Epithelial cell of proximal tubule (primary cell): Measurements from ENCODE around the gene NTMT1. TPM values are rescaled to one million over a fixed set of nuclear protein-coding genes. Genes with fewer than 3 reads are reported as not detected.

Source experiments
- DNase-seq: peaks from one replicate; pipeline ENCODE4 v3.0.0-alpha.2; 2011; ENCODE audit warnings: low read depth
- H3K4me3 ChIP-seq: 2 replicates; pipeline ENCODE4 v1.5.1; 2011; ENCODE audit warnings: low read depth, mild to moderate bottlenecking, low read length
- CTCF ChIP-seq: conservative IDR thresholded peaks from 2 replicates; pipeline ENCODE4 v1.5.1; 2012; ENCODE audit warnings: low read depth, mild to moderate bottlenecking, low read length
- total RNA-seq: library from RNA; depleted of rRNA; stranded (reverse); fragments of >200 nt; gene quantifications from 2 replicates; pipeline ENCODE4 v1.2.3, GENCODE V29; 2015

Gene NTMT1
- total RNA-seq, 1 donor from 2014 or later, result 37.9 TPM

GRCh38 chr9:129649726-129650679 is 24.0 kb downstream of the NTMT1 start:
- no peak for DNase-seq
- no peak for TF ChIP-seq CTCF
- no peak overlapping the region for H3K4me3 ChIP-seq

- H3K4me3 ChIP-seq, result no peak overlapping the region
- TF ChIP-seq CTCF, result no peak
- DNase-seq, result no peak
These were observed 24.8 kb downstream of the NTMT1 start for GRCh38 chr9:129650680-129651235.

GRCh38 chr9:129653823-129654553 is 28.0 kb downstream of the NTMT1 start:
- DNase-seq, result no peak
- no peak overlapping the region for H3K4me3 ChIP-seq
- TF ChIP-seq CTCF, result no peak

- TF ChIP-seq CTCF, result no peak
- no peak overlapping the region for H3K4me3 ChIP-seq
- no peak for DNase-seq
These were observed 28.6 kb downstream of the NTMT1 start for GRCh38 chr9:129654554-129655040.

GRCh38 chr9:129655154-129655553 is 29.2 kb downstream of the NTMT1 start:
- no peak for DNase-seq
- H3K4me3 ChIP-seq, result no peak overlapping the region

GRCh38 chr9:129655696-129656095 is 29.7 kb downstream of the NTMT1 start:
- no peak for DNase-seq
- no peak for TF ChIP-seq CTCF
- no peak overlapping the region for H3K4me3 ChIP-seq

More at GRCh38 chr9:129655154-129655553, 29.2 kb downstream of the NTMT1 start:
- no peak for TF ChIP-seq CTCF
